K562 (cell line): Measurements from ENCODE around the gene BHLHE23. TPM values are rescaled to one million over a fixed set of nuclear protein-coding genes. Genes with fewer than 3 reads are reported as not detected.

Experiments
- ATAC-seq: fragments of 200-7000 bp; cut with Tn5 transposase; 3 replicates; pipeline ENCODE4 v1.9.1; 2020; ENCODE audit warnings: moderate library complexity
- BruUV-seq: library from RNA; stranded (reverse); fragments of 400-500 nt; replicated peaks from 2 replicates; lab custom pipeline; 2021; lab: Mats Ljungman, UMichigan
- CTCF ChIA-PET: fragments of 300-600 bp; formaldehyde crosslinking; extraction: SDS; loops from one replicate; lab custom pipeline; 2021; ENCODE audit warnings: low intra/inter-chr PET ratio; lab: Yijun Ruan, JAX
- POLR2A ChIA-PET: fragments of 300-600, 350-650 bp; sonication (Branson Sonifier 250); formaldehyde crosslinking; extraction: SDS; loops from one replicate; lab custom pipeline; 2021; ENCODE audit warnings: antibody characterized with exemption, inconsistent platforms; lab: Yijun Ruan, JAX
- DNase-seq, 4 experiments: peaks; one replicate each; pipeline versions ENCODE4 v3.0.0 to v3.0.0-alpha.2; 2011 to 2018; ENCODE audit warnings: low spot score in 3 of 4, mixed read lengths in 3 of 4; ENCODE audit errors: extremely low read depth in 1 of 4
- FAIRE-seq: peaks from 2 replicates; lab custom pipeline; 2011; peaks lifted over from hg19 to GRCh38; lab: Jason Lieb, UNC
- H2AFZ ChIP-seq: 2 replicates; pipeline ENCODE4 v1.6.0; 2011; ENCODE audit warnings: low read depth, low read length, control low read depth, inconsistent platforms
- H3K27ac ChIP-seq: fragments of 200-600 bp; 3 replicates; pipeline ENCODE4 v1.8.0; 2011; ENCODE audit warnings: low read depth, mild to moderate bottlenecking, control low read depth, inconsistent platforms, low read length, moderate library complexity, mixed read lengths; ENCODE audit errors: extremely low read depth
- H3K27me3 ChIP-seq, 2 experiments: fragments of 300-600 bp in 1 of 2; 2 replicates in 1 of 2; 3 replicates in 1 of 2; pipeline versions ENCODE4 v1.6.0 to v1.8.0; 2011; ENCODE audit warnings: inconsistent platforms in 2 of 2, low read length in 2 of 2, mild to moderate bottlenecking in 1 of 2, mixed read lengths in 1 of 2, moderate library complexity in 1 of 2; ENCODE audit not compliant: control insufficient read depth in 2 of 2, insufficient read depth in 2 of 2
- H3K36me3 ChIP-seq: fragments of 300-600 bp; 3 replicates; pipeline ENCODE4 v1.8.0; 2011; ENCODE audit warnings: mild to moderate bottlenecking, low read length, inconsistent platforms; ENCODE audit not compliant: control insufficient read depth, insufficient read depth
- H3K4me1 ChIP-seq, 2 experiments: fragments of 200-600 bp in 1 of 2; replicated peaks in 1 of 2; 2 replicates in 1 of 2; 3 replicates in 1 of 2; pipeline versions ENCODE4 v1.5.1 to v1.8.0; 2011; ENCODE audit warnings: inconsistent platforms in 2 of 2, low read length in 2 of 2, mild to moderate bottlenecking in 1 of 2, mixed read lengths in 1 of 2, moderate library complexity in 1 of 2; ENCODE audit not compliant: control insufficient read depth in 2 of 2, insufficient read depth in 2 of 2
- H3K4me2 ChIP-seq: 2 replicates; pipeline ENCODE4 v1.6.1; 2011; ENCODE audit warnings: low read length, control low read depth, inconsistent platforms, mixed read lengths; ENCODE audit not compliant: insufficient read depth
- H3K4me3 ChIP-seq: fragments of 200-600 bp; sonication (generic), shearing (Covaris generic); 2 replicates; pipeline ENCODE4 v1.5.1; 2016; ENCODE audit warnings: control low read depth, inconsistent platforms
- H3K79me2 ChIP-seq: fragments of 200-600 bp; 3 replicates; pipeline ENCODE4 v1.8.0; 2011; ENCODE audit warnings: low read length, inconsistent platforms; ENCODE audit not compliant: control insufficient read depth, insufficient read depth
- H3K9ac ChIP-seq, 2 experiments: 2 replicates each; pipeline versions ENCODE4 v1.6.0 to v1.6.1; 2011; ENCODE audit warnings: low read depth in 2 of 2, low read length in 2 of 2, control low read depth in 1 of 2, inconsistent platforms in 1 of 2, mild to moderate bottlenecking in 1 of 2, mixed read lengths in 1 of 2; ENCODE audit not compliant: insufficient read depth in 1 of 2
- H3K9me1 ChIP-seq: one replicate; pipeline ENCODE4 v1.6.0; 2011; ENCODE audit warnings: inconsistent platforms, mild to moderate bottlenecking, low read length, moderate library complexity; ENCODE audit not compliant: control insufficient read depth, insufficient read depth
- H3K9me3 ChIP-seq: replicated peaks from 2 replicates; pipeline ENCODE4 v1.5.1; 2011; ENCODE audit warnings: low read depth, low read length, inconsistent platforms; ENCODE audit not compliant: control insufficient read depth, insufficient read depth
- H4K20me1 ChIP-seq: replicated peaks from 2 replicates; pipeline ENCODE4 v1.6.1; 2011; ENCODE audit warnings: low read length, inconsistent platforms, mixed read lengths; ENCODE audit not compliant: control insufficient read depth, insufficient read depth
- BDP1 ChIP-seq: IDR thresholded peaks from 3 replicates; pipeline ENCODE4 v1.6.1; 2011; ENCODE audit not compliant: insufficient read length, insufficient read depth
- BHLHE40 ChIP-seq: IDR thresholded peaks from 2 replicates; pipeline ENCODE4 v1.6.1; 2011; ENCODE audit warnings: low read length, improper control_type of control experiment
- CXXC5 ChIP-seq: fragments of 250-450 bp; sonication (Bioruptor Pico); IDR thresholded peaks from 2 replicates; pipeline ENCODE4 v1.8.0; 2022; ENCODE audit warnings: inconsistent platforms, mild to moderate bottlenecking, moderate library complexity
- ELF4 ChIP-seq: fragments of 450-650 bp; formaldehyde crosslinking; IDR thresholded peaks from 2 replicates; pipeline ENCODE4 v1.4.0; 2022; ENCODE audit warnings: missing genetic modification characterization
- KAT7 ChIP-seq: sonication (generic); formaldehyde crosslinking; IDR thresholded peaks from 2 replicates; pipeline ENCODE4 v1.8.0; 2022; ENCODE audit warnings: missing genetic modification reagents, mild to moderate bottlenecking, borderline replicate concordance
- NEUROD1 ChIP-seq: fragments of 150-350 bp; IDR thresholded peaks from 2 replicates; pipeline ENCODE4 v1.6.1; 2014; ENCODE audit warnings: borderline replicate concordance, low read length, low read depth; ENCODE audit not compliant: partially characterized antibody
- POLR2G ChIP-seq: fragments of 200-400 bp; formaldehyde crosslinking; IDR thresholded peaks from 2 replicates; pipeline ENCODE4 v1.6.1; 2017; ENCODE audit warnings: low read depth, mild to moderate bottlenecking, antibody characterized with exemption, low read length, moderate library complexity
- PRMT5 ChIP-seq: sonication (generic); formaldehyde crosslinking; IDR thresholded peaks from 2 replicates; pipeline ENCODE4 v1.5.0; 2020; ENCODE audit warnings: missing genetic modification reagents
- TCF15 ChIP-seq: fragments of 250-450 bp; sonication (Bioruptor Pico); IDR thresholded peaks from 2 replicates; pipeline ENCODE4 v1.8.0; 2022; ENCODE audit warnings: moderate library complexity, mild to moderate bottlenecking, inconsistent platforms
- USF1 ChIP-seq: sonication (generic); formaldehyde crosslinking; IDR thresholded peaks from 2 replicates; pipeline ENCODE4 v1.9.0; 2022; ENCODE audit warnings: mild to moderate bottlenecking, missing genetic modification reagents
- XRCC3 ChIP-seq: fragments of 450-650 bp; IDR thresholded peaks from 2 replicates; pipeline ENCODE4 v1.6.1; 2017; ENCODE audit warnings: mild to moderate bottlenecking, moderate library complexity
- ZFP91 ChIP-seq: sonication (generic); formaldehyde crosslinking; IDR thresholded peaks from 2 replicates; pipeline ENCODE4 v1.8.0; 2022; ENCODE audit warnings: mild to moderate bottlenecking, missing genetic modification reagents
- ZKSCAN3 ChIP-seq: fragments of 250-450 bp; sonication (Bioruptor Pico); IDR thresholded peaks from 2 replicates; pipeline ENCODE4 v1.4.0; 2020
- ZNF224 ChIP-seq: sonication (generic); formaldehyde crosslinking; IDR thresholded peaks from 2 replicates; pipeline ENCODE4 v1.8.0; 2022; ENCODE audit warnings: mild to moderate bottlenecking, missing genetic modification reagents
- ZNF24 ChIP-seq: fragments of 450-650 bp; IDR thresholded peaks from 2 replicates; pipeline ENCODE4 v1.6.1; 2016
- ZSCAN29 ChIP-seq: fragments of 450-650 bp; IDR thresholded peaks from 2 replicates; pipeline ENCODE4 v1.6.1; 2017
- WGBS: fragments of 100-300 bp; shearing (Covaris generic); methylation state at CpG from one replicate; pipeline ENCODE4 v1.1.6; 2016; ENCODE audit warnings: low coverage, mixed read lengths; ENCODE audit not compliant: insufficient coverage; ENCODE audit errors: missing lambda C conversion rate; 5-methylcytosine and 5-hydroxymethylcytosine counted together
- in situ Hi-C: fragments of 300-500 bp; cut with MboI; formaldehyde crosslinking; loops from 4 replicates; pipeline ENCODE4 v1.15.0; 2018; ENCODE audit warnings: inconsistent platforms, mixed read lengths
- intact Hi-C: fragments of 100-400 bp; cut with micrococcal nuclease; formaldehyde crosslinking; loops from 2 replicates; pipeline ENCODE4 v1.14.2; 2022
- polyA plus RNA-seq, 8 experiments: library from polyadenylated mRNA; depleted of rRNA in 4 of 8; stranded (reverse) in 5 of 8; unstranded in 3 of 8; fragments of >200 nt; fragmentation: Nextera tagmentation in 2 of 8; fragmentation: Illumina TruSeq in 1 of 8; extraction: Ambion mirVana in 2 of 8; extraction: Trizol in 1 of 8; gene quantifications; 2 replicates each; pipeline versions ENCODE4 v1.2.1 to v1.2.3, GENCODE V29; 2011 to 2014; ENCODE audit warnings: inconsistent platforms in 1 of 8, missing spikeins in 1 of 8
- total RNA-seq, 7 experiments: library from RNA; depleted of rRNA in 6 of 7; stranded (reverse); fragments of >200 nt in 6 of 7; fragmentation: Illumina TruSeq in 2 of 7; extraction: Trizol in 2 of 7; gene quantifications; 2 replicates each; pipeline versions ENCODE4 v1.2.1 to v1.2.3, GENCODE V29; 2011 to 2021; ENCODE audit warnings: low replicate concordance in 1 of 7

BHLHE23 gene
- total and polyA plus RNA-seq, 9 of the 15 experiments (the other 6 are each of a cell fraction or from before 2014, with no cell fraction given) = not detected

GRCh38 chr20:63027922-63028389, 21.2 kb upstream of the BHLHE23 start:
- TF ChIP-seq USF1 (CRISPR knock-in tag) (no peak), ZNF224 (CRISPR knock-in tag) (no peak), CXXC5 (CRISPR knock-in tag) (no peak), XRCC3 (no peak), PRMT5 (CRISPR knock-in tag) (no peak), ZKSCAN3 (CRISPR knock-in tag) (no peak), BDP1 (no peak), ZFP91 (CRISPR knock-in tag) (no peak), ELF4 (no peak), ZNF24 (no peak), NEUROD1 (no peak), TCF15 (CRISPR knock-in tag) (no peak), ZSCAN29 (no peak), POLR2G (no peak), BHLHE40 (no peak), KAT7 (CRISPR knock-in tag) (no peak)
- TF ChIP-seq, all 486 proteins: peak for 0
- peaks cover 64 to 87% of the 10 kb centered on the region in 2 experiments for H3K27me3 ChIP-seq
- DNase-seq (no peak), ATAC-seq (no peak), FAIRE-seq (no peak)
- H3K9me3 ChIP-seq = no peaks in the 10 kb centered on the region
- no peaks in the 10 kb centered on the region for H3K36me3 ChIP-seq
- H3K79me2 ChIP-seq = no peaks in the 10 kb centered on the region
- no peaks in the 10 kb centered on the region for H3K9me1 ChIP-seq
- peaks cover 9% of the 10 kb centered on the region; the same call in 1 of the 2 replicates for H4K20me1 ChIP-seq
- intact Hi-C loops = no loop called here
- no peak overlapping the region for H3K4me3 ChIP-seq
- H3K27ac ChIP-seq = no peak overlapping the region
- no peak overlapping the region for H3K9ac ChIP-seq
- 7% methylated on average over 3 of the region's 23 CpGs for WGBS
- H3K4me1 ChIP-seq = peaks cover 0 to 20% of the 10 kb centered on the region in 2 experiments; a peak in 2 of 5 replicates
- H2AFZ ChIP-seq = no peak overlapping the region
- H3K4me2 ChIP-seq = no peak overlapping the region
- in situ Hi-C loops = no loop called here
- ChIA-PET CTCF (no interaction called here), POLR2A (no interaction called here)
- no TSS peak for BruUV-seq
